ENCODE data around the gene YTHDF1. TPM values are rescaled to one million over a fixed set of nuclear protein-coding genes. Genes with fewer than 3 reads are reported as not detected.
"Not testable (repeated sequence)": the region's sequence is repeated elsewhere in the genome, so short reads cannot be mapped to it uniquely, and the experiment has no call there.

Gene YTHDF1
- total and polyA plus RNA-seq, 8 donors, result 17.8 to 41.1 (median 22.4) TPM

DNA sequence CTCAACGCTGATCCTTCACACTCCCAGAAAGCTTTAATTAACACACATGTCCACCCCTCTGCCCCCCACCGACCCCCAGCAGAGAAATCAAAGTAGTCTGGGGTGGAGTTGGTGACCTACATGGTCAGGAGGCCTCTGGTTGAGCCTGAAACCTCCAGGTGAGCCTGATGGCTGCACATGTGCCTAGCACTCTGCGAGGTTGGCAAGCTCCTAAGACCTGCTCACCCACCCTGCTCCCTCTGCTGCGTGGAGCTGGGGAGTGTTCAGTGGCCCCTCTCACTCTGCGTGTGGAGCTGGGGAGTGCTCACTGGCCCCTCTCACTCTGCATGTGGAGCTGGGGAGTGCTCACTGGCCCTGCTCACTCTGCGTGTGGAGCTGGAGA lies 7.9 kb upstream of the YTHDF1 start:
- no peak overlapping the region for H3K4me3 ChIP-seq
- 74 to 83% (median 78%) methylated on average over 6 of the region's 6 CpGs for WGBS, 5 donors
- H3K4me1 ChIP-seq, result peaks cover 5 to 13% (median 9%) of the 10 kb centered on the region in 4 donors
- no peaks in the 10 kb centered on the region for H3K9me3 ChIP-seq
- no peaks in the 10 kb centered on the region for H3K36me3 ChIP-seq
- intact Hi-C loops (cut with DNase I; ENCODE audit: low total_unique reads), result no loop called here
- no peak for DNase-seq
- TF ChIP-seq POLR2AphosphoS5 (IDR thresholded peaks at IDR 0.05), result no peak
- TF ChIP-seq, protein P1, sequence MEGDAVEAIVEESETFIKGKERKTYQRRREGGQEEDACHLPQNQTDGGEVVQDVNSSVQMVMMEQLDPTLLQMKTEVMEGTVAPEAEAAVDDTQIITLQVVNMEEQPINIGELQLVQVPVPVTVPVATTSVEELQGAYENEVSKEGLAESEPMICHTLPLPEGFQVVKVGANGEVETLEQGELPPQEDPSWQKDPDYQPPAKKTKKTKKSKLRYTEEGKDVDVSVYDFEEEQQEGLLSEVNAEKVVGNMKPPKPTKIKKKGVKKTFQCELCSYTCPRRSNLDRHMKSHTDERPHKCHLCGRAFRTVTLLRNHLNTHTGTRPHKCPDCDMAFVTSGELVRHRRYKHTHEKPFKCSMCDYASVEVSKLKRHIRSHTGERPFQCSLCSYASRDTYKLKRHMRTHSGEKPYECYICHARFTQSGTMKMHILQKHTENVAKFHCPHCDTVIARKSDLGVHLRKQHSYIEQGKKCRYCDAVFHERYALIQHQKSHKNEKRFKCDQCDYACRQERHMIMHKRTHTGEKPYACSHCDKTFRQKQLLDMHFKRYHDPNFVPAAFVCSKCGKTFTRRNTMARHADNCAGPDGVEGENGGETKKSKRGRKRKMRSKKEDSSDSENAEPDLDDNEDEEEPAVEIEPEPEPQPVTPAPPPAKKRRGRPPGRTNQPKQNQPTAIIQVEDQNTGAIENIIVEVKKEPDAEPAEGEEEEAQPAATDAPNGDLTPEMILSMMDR (IDR thresholded peaks at IDR 0.05), result no peak
- no peak overlapping the region for H3K27ac ChIP-seq
- peaks cover 0 to 23% (median 4%) of the 10 kb centered on the region in 3 donors for H3K27me3 ChIP-seq

DNA sequence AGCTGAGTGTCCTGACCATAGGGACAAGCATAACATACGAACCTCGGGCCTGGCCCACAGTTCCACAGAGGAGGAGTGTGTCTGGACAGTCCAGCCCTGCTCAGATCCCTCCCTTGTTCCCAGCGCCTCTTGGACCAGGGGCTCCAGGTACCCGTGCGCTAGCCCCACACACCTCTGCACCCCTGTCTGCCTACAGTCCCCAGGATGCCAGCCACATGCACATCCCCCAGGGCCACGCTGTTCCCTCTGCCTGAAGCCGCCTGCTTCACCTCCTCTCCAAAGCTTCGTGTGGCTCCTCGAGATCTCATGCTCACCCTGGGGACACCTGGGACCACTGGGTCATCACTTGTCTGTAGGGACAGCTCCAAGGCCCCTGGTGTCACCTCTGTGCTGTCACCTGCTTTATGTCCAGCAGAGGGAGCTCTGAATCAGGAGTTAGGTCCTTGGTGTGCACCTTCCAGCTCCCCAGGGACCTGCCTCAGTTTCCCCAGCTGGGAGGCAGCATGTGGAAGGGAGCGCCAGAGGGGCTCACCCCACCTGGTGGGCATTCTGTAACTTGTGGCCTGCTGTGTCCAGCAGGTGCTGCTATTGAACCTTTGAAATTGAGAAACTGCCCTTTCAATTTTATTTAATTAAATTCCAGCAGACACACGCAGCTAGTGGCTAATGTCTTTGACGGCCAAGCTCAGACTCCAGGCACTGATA lies 7.3 kb upstream of the YTHDF1 start:
- Histone ChIP-seq H3K27me3 (peaks cover 0 to 19% (median 0%) of the 10 kb centered on the region in 3 donors), H3K4me3 (no peak overlapping the region), H3K27ac (no peak overlapping the region), H3K36me3 (no peaks in the 10 kb centered on the region), H3K4me1 (peaks cover 5 to 13% (median 9%) of the 10 kb centered on the region in 4 donors), H3K9me3 (no peaks in the 10 kb centered on the region)
- intact Hi-C loops (cut with DNase I; ENCODE audit: low total_unique reads), result no loop called here
- TF ChIP-seq, protein P1 (IDR thresholded peaks at IDR 0.05), result peak in 5 of 7 experiments; percentile 27 to 63 (median 39)
- TF ChIP-seq EP300 (IDR thresholded peaks at IDR 0.05), result no peak
- WGBS, 5 donors, result 47 to 62% (median 52%) methylated on average over 12 of the region's 12 CpGs
- peak; percentile 47 to 65 for DNase-seq

DNA sequence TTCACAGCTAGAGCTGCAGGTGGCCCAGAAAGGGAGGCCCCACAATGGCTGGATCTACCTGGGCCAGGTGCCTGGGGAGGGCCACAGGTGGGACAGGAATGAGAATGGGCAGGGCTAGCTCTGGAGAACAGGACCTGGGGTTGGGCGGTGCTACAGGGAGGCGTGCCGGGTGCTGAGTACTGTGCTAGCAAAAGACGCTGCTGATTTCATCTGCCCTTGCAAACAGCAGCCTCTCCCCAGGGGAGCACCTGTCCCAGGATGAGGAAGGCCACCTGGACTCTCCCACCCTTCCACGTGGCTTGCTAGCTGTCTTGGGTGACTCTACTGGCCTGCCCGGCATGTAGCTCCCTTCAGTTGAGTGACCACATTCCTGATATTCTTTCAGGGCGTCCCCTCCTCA lies 6.6 kb upstream of the YTHDF1 start:
- Histone ChIP-seq H3K9me3 (no peaks in the 10 kb centered on the region), H3K36me3 (no peaks in the 10 kb centered on the region), H3K27me3 (peaks cover 0 to 19% (median 0%) of the 10 kb centered on the region in 3 donors), H3K4me3 (no peak overlapping the region), H3K27ac (no peak overlapping the region), H3K4me1 (peaks cover 5 to 13% (median 9%) of the 10 kb centered on the region in 4 donors)
- intact Hi-C loops (cut with DNase I; ENCODE audit: low total_unique reads), result no loop called here
- TF ChIP-seq POLR2AphosphoS5 (IDR thresholded peaks at IDR 0.05), result no peak
- 33 to 58% (median 41%) methylated on average over 5 to 7 of the region's 7 CpGs for WGBS, 5 donors
- no peak for DNase-seq

DNA sequence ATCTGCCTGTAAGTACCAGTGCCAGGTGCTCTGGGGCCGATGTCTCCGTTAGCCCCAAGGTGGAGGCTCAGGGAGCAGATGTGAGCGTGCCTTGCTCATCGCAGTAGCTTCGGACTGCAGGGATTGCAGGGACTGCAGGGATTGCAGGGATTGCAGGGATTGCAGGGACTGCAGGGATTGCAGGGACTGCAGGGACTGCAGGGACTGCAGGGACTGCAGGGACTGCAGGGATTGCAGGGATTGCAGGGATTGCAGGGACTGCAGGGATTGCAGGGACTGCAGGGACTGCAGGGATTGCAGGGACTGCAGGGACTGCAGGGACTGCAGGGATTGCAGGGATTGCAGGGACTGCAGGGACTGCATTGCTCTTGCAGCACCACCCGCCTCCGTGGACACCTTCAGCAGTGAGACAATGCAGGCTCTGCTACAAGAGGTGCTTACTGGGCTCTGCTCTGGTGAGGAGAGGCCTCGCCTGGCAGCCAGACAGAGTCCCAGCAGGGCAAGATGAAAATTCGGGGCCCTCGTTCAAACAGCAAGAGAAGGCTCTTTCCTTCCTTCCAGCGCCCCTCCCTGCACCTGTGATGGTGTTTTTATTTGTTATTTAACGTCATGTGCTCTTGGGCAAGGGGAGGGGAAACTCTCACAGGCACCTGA lies 5.6 kb upstream of the YTHDF1 start:
- H3K9me3 ChIP-seq; H3K27ac ChIP-seq; H3K36me3 ChIP-seq; intact Hi-C loops (cut with DNase I; ENCODE audit: low total_unique reads); DNase-seq; H3K4me3 ChIP-seq: not testable (repeated sequence)
- Histone ChIP-seq H3K27me3 (peaks cover 0 to 19% (median 0%) of the 10 kb centered on the region in 3 donors), H3K4me1 (peaks cover 10 to 18% (median 16%) of the 10 kb centered on the region in 4 donors)
- WGBS, 5 donors, result 60 to 74% (median 67%) methylated on average over 7 to 12 of the region's 12 CpGs

DNA sequence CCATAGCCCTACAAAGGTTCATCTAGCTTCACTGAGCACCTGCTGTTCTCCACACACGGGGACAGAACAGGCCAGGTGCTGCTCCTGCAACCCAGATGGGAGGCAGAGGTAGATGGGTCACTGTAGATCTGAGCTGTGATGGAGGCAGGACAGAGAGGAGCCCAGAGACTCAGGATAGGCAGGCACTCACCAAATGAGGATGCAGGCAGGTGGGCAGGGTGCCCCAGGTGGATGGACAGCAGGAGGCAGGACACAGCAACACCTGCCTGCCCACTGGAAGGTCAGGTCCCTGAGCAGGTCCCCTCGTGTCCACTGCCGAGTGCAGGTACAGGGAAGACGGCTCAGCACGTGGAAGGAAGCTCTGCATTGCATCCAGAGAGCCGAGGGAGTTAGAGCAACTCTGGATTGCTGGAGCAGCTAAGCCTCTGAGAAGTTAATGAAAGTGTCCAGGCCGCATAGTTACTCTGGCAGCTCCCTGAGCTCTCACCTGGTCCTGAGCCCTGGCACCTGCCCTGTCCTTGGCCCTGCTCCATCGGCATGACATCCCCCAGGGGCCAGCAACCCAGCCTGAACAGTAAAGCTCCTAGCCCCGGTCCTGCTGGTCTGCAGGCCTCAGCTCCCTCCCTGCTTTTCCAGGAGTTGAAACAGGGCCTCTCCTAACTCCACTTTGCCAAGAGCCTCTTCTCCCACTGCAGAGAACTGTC lies 4.9 kb upstream of the YTHDF1 start:
- 58 to 62% (median 61%) methylated on average over 7 to 9 of the region's 9 CpGs for WGBS, 5 donors
- no peaks in the 10 kb centered on the region for H3K9me3 ChIP-seq
- H3K4me1 ChIP-seq, result peaks cover 12 to 21% (median 19%) of the 10 kb centered on the region in 4 donors
- H3K36me3 ChIP-seq, result no peaks in the 10 kb centered on the region
- intact Hi-C loops (cut with DNase I; ENCODE audit: low total_unique reads), result no loop called here
- no peak overlapping the region for H3K27ac ChIP-seq
- no peak for TF ChIP-seq POLR2A (IDR thresholded peaks at IDR 0.05)
- no peak overlapping the region for H3K4me3 ChIP-seq
- H3K27me3 ChIP-seq, result peaks cover 0 to 19% (median 0%) of the 10 kb centered on the region in 3 donors
- DNase-seq, result no peak
